ENCODE measurements around the gene USP13.

DNA sequence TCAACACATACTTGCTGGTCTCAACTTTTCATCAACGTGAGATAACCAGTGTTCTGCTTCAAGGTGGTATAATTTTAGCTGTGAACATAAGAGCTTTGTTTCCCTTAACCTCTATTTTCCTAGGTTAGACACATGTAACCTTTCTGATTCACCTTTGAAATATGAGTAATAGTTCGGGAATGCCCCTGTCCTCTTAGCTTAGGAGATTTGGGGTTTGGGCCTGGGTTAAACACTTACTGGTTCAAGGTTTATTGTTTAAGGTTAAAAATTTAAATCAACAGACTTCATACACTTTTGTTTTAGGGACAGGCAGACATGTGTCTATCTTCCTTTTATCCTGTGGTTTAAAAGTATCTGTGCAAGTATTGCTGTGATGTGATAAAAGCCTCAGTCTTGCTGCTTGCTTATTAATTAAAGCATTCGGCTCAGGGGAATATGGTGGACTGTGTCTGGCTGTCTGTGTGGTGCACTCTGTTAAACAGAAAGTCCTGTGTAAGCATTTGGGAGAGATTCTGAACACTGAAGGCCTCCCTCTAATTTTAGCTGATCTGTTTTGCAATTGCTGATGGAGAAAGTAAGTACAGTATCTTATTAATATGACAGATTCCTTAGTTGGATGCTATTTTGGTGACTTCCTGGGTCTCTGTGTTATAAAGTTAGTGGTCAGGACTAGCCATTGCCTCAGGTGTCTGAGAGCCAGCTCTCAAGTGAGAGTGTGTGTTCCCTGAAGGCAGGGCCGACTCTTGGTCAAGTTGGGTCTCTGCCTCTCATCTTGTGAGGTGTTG is 81.8 kb downstream of the USP13 start:
- TF ChIP-seq, protein P1, sequence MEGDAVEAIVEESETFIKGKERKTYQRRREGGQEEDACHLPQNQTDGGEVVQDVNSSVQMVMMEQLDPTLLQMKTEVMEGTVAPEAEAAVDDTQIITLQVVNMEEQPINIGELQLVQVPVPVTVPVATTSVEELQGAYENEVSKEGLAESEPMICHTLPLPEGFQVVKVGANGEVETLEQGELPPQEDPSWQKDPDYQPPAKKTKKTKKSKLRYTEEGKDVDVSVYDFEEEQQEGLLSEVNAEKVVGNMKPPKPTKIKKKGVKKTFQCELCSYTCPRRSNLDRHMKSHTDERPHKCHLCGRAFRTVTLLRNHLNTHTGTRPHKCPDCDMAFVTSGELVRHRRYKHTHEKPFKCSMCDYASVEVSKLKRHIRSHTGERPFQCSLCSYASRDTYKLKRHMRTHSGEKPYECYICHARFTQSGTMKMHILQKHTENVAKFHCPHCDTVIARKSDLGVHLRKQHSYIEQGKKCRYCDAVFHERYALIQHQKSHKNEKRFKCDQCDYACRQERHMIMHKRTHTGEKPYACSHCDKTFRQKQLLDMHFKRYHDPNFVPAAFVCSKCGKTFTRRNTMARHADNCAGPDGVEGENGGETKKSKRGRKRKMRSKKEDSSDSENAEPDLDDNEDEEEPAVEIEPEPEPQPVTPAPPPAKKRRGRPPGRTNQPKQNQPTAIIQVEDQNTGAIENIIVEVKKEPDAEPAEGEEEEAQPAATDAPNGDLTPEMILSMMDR (IDR thresholded peaks at IDR 0.05) = no peak
- no peak for TF ChIP-seq POLR2A (IDR thresholded peaks at IDR 0.05)
